PC-3 (cell line): ENCODE measurements around the gene KCNQ1.

ENCODE experiments used
- EZH2phosphoT487 ChIP-seq: fragments of 300-600 bp; sonication (generic); IDR thresholded peaks from 2 replicates; pipeline ENCODE4 v1.6.1; 2018; ENCODE audit warnings: mild to moderate bottlenecking, antibody characterized with exemption, low read length, borderline replicate concordance
- TF ChIP-seq, protein P1 (sequence below): fragments of 300-600 bp; sonication (generic); conservative IDR thresholded peaks from 2 replicates; pipeline ENCODE4 v1.5.1; 2017; ENCODE audit warnings: antibody characterized with exemption, low read depth, mild to moderate bottlenecking, low read length

DNA sequence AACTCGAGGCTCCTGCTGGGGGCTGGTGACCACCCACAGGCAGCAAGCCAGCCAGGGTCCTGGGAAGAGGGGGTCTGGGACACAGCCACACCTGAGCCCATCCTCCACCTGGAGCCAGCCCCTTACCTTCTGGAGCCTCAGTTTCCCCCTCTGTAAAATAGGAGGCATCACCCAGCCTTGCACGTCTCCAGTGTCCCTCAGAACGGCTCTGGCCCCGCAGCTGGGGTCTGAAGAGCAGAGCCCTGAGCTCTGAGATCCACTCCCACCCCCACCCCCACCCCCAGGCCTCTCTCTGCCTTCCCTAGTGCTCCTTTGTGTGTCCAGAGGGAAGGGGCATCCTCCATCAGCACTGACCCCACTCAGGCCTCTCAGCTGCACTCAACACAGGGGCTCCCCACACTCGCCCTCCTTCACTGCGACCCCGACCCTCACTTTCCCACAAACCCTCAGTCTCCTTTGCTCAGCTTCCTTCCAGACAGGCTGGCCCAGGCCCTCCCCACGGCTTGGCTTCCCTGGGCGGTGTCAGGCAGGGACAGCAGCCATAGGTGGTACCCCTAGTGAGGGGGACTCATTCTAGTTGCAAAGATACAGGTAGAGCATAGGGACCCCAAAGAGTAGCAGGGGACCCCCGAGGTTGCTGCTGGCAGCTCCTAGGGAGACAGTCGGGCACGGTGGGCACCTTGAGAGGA lies 288.3 kb downstream of the KCNQ1 start:
- TF ChIP-seq, protein P1, sequence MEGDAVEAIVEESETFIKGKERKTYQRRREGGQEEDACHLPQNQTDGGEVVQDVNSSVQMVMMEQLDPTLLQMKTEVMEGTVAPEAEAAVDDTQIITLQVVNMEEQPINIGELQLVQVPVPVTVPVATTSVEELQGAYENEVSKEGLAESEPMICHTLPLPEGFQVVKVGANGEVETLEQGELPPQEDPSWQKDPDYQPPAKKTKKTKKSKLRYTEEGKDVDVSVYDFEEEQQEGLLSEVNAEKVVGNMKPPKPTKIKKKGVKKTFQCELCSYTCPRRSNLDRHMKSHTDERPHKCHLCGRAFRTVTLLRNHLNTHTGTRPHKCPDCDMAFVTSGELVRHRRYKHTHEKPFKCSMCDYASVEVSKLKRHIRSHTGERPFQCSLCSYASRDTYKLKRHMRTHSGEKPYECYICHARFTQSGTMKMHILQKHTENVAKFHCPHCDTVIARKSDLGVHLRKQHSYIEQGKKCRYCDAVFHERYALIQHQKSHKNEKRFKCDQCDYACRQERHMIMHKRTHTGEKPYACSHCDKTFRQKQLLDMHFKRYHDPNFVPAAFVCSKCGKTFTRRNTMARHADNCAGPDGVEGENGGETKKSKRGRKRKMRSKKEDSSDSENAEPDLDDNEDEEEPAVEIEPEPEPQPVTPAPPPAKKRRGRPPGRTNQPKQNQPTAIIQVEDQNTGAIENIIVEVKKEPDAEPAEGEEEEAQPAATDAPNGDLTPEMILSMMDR: no peak
- no peak for TF ChIP-seq EZH2phosphoT487
